Transverse colon (tissue), 4 donors: ENCODE data around the gene TAF5L.

Source experiments
- EP300 ChIP-seq: sonication (generic); formaldehyde crosslinking; IDR thresholded peaks from one replicate; pipeline ENCODE4 v1.6.1; 2017; ENCODE audit warnings: antibody characterized with exemption, low read depth
- POLR2A ChIP-seq: fragments of 450-650 bp; IDR thresholded peaks from one replicate; pipeline ENCODE4 v1.6.1; 2016; ENCODE audit warnings: antibody characterized with exemption, mild to moderate bottlenecking, moderate library complexity
- POLR2AphosphoS5 ChIP-seq, 3 donors: sonication (generic); formaldehyde crosslinking; IDR thresholded peaks; one replicate each; pipeline ENCODE4 v1.6.1; 2016; ENCODE audit warnings: antibody characterized with exemption in 3 of 3
- TF ChIP-seq, protein P1 (sequence below), 5 experiments: fragments of 200-600 bp in 3 of 5; fragments of 450-650 bp in 2 of 5; sonication (generic) in 3 of 5; IDR thresholded peaks; 1 replicate in 2 of 5; 2 replicates in 3 of 5; pipeline ENCODE4 v1.5.1; 2016 to 2017; ENCODE audit warnings: antibody characterized with exemption in 5 of 5, inconsistent platforms in 3 of 5, mild to moderate bottlenecking in 2 of 5, moderate library complexity in 1 of 5

DNA sequence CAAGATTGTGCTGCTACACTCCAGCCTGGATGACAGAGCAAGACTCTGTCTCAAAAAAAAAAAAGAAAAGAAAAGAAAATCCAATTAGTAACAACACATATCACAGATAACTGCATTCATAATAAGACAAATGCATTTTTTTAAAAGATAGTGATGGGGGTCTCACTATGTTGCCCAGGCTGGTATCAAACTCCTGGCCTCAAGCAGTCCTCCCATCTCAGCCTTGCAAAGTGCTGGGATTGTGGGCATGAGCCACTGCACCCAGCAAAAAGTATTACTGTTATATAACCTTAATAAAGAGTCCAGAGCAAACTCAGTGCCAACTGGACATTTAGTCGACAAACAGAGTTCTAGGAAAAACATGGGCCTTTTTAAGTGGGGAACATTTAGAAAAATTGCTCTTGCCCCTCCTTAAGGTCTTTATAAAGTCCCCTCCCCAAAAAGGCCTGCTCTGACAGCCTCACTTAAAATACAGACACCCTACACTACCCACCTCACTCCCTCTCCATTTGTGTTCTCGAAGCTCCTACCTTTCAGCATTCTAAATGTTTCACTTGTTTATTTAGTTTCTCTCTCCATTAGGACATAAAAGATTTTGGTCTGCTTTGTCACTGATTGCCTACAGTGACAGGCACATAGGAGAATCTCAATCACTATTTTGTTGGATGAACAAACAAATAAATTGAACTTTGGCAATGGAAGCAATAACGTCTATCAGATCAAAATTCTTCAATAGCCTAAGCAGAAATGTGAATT is 74.9 kb downstream of the TAF5L start:
- TF ChIP-seq POLR2A: no peak
- TF ChIP-seq, protein P1, sequence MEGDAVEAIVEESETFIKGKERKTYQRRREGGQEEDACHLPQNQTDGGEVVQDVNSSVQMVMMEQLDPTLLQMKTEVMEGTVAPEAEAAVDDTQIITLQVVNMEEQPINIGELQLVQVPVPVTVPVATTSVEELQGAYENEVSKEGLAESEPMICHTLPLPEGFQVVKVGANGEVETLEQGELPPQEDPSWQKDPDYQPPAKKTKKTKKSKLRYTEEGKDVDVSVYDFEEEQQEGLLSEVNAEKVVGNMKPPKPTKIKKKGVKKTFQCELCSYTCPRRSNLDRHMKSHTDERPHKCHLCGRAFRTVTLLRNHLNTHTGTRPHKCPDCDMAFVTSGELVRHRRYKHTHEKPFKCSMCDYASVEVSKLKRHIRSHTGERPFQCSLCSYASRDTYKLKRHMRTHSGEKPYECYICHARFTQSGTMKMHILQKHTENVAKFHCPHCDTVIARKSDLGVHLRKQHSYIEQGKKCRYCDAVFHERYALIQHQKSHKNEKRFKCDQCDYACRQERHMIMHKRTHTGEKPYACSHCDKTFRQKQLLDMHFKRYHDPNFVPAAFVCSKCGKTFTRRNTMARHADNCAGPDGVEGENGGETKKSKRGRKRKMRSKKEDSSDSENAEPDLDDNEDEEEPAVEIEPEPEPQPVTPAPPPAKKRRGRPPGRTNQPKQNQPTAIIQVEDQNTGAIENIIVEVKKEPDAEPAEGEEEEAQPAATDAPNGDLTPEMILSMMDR (IDR thresholded peaks at IDR 0.05): no peak
- no peak for TF ChIP-seq POLR2AphosphoS5 (IDR thresholded peaks at IDR 0.05)
- TF ChIP-seq EP300: no peak
